ENCODE measurements around the gene RBM7.

DNA sequence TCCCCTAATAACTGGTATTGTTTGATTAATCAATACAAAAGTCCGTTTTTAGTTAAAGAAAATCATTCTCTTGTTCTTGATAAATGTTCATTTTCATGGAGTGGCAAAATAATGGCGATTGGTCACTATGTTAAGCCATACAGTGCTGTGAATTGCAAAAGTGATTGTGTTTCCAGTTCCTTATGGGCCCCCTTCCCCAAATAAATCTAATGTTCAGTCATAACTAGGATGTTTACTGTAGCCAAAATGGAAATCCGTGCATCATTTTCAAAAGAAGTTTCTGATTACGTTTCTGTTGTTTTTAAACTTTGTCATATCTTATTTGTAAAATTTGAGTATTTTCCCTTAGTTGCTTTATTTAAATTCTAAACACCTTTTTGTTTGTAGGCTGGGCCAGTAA is 845 bp downstream of the RBM7 start:
- TF ChIP-seq, protein P1, sequence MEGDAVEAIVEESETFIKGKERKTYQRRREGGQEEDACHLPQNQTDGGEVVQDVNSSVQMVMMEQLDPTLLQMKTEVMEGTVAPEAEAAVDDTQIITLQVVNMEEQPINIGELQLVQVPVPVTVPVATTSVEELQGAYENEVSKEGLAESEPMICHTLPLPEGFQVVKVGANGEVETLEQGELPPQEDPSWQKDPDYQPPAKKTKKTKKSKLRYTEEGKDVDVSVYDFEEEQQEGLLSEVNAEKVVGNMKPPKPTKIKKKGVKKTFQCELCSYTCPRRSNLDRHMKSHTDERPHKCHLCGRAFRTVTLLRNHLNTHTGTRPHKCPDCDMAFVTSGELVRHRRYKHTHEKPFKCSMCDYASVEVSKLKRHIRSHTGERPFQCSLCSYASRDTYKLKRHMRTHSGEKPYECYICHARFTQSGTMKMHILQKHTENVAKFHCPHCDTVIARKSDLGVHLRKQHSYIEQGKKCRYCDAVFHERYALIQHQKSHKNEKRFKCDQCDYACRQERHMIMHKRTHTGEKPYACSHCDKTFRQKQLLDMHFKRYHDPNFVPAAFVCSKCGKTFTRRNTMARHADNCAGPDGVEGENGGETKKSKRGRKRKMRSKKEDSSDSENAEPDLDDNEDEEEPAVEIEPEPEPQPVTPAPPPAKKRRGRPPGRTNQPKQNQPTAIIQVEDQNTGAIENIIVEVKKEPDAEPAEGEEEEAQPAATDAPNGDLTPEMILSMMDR (IDR thresholded peaks at IDR 0.05): no peak
- TF ChIP-seq POLR2A (IDR thresholded peaks at IDR 0.05): no peak
